Measurements from ENCODE around the gene NAPA.

DNA sequence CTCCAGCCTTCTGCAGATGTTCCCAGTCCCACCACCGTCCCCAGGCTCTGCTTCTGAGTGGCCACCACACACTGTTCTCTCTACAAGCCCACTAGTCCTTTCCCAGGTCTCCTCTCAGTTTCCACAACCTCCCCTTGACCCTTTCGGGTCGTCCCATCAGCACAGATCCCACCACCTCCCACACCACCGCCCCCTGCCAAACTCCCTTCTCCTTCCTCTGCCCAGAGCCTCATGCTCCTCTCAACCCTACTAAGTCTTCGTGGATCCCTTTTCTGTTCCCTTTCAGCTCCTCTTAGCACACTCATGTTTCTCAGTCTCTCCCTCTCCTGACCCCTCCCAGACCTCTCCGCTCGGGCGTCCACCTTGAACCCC lies 1.9 kb downstream of the NAPA start:
- TF ChIP-seq, protein P1, sequence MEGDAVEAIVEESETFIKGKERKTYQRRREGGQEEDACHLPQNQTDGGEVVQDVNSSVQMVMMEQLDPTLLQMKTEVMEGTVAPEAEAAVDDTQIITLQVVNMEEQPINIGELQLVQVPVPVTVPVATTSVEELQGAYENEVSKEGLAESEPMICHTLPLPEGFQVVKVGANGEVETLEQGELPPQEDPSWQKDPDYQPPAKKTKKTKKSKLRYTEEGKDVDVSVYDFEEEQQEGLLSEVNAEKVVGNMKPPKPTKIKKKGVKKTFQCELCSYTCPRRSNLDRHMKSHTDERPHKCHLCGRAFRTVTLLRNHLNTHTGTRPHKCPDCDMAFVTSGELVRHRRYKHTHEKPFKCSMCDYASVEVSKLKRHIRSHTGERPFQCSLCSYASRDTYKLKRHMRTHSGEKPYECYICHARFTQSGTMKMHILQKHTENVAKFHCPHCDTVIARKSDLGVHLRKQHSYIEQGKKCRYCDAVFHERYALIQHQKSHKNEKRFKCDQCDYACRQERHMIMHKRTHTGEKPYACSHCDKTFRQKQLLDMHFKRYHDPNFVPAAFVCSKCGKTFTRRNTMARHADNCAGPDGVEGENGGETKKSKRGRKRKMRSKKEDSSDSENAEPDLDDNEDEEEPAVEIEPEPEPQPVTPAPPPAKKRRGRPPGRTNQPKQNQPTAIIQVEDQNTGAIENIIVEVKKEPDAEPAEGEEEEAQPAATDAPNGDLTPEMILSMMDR (IDR thresholded peaks at IDR 0.05) = no peak
- TF ChIP-seq POLR2A (IDR thresholded peaks at IDR 0.05) (no peak), EP300 (IDR thresholded peaks at IDR 0.05) (no peak)

Measured in stomach (tissue), 4 donors.